DOHH2 (cell line): ENCODE measurements around the gene SLC34A3.

Experiments
- H3F3A ChIP-seq: fragments of 200-600 bp; sonication (generic), shearing (Covaris generic); 2 replicates; pipeline ENCODE4 v1.6.0; 2016; ENCODE audit warnings: antibody characterized with exemption, mild to moderate bottlenecking; ENCODE audit not compliant: control insufficient read depth, insufficient read depth
- H3K27ac ChIP-seq: fragments of 200-600 bp; sonication (generic); 2 replicates; pipeline ENCODE4 v1.5.1; 2014; ENCODE audit warnings: low read depth, mild to moderate bottlenecking, low read length, moderate library complexity
- H3K27me3 ChIP-seq: fragments of 200-600 bp; sonication (generic); 2 replicates; pipeline ENCODE4 v1.6.1; 2014; ENCODE audit warnings: mild to moderate bottlenecking, low read length, mixed read lengths; ENCODE audit not compliant: control insufficient read depth
- H3K36me3 ChIP-seq: fragments of 200-600 bp; sonication (generic); 2 replicates; pipeline ENCODE4 v1.6.1; 2014; ENCODE audit warnings: mild to moderate bottlenecking, low read length, moderate library complexity, mixed read lengths; ENCODE audit not compliant: control insufficient read depth
- H3K4me1 ChIP-seq: fragments of 200-600 bp; sonication (generic); 2 replicates; pipeline ENCODE4 v1.6.1; 2014; ENCODE audit warnings: mild to moderate bottlenecking, low read length, mixed read lengths; ENCODE audit not compliant: control insufficient read depth
- H3K4me2 ChIP-seq: fragments of 200-600 bp; sonication (generic); 2 replicates; pipeline ENCODE4 v1.6.0; 2014; ENCODE audit warnings: mild to moderate bottlenecking, low read length, moderate library complexity
- H3K4me3 ChIP-seq: fragments of 200-600 bp; sonication (generic); 2 replicates; pipeline ENCODE4 v1.5.1; 2014; ENCODE audit warnings: mild to moderate bottlenecking, low read length, mixed read lengths
- H3K79me2 ChIP-seq: fragments of 200-600 bp; sonication (generic); 2 replicates; pipeline ENCODE4 v1.6.1; 2014; ENCODE audit warnings: mild to moderate bottlenecking, low read length, mixed read lengths; ENCODE audit not compliant: control insufficient read depth
- H3K9me2 ChIP-seq: fragments of 200-600 bp; sonication (generic); replicated peaks from 2 replicates; pipeline ENCODE4 v1.6.1; 2014; ENCODE audit warnings: mild to moderate bottlenecking, low read length, mixed read lengths; ENCODE audit not compliant: control insufficient read depth
- H3K9me3 ChIP-seq: fragments of 200-600 bp; sonication (generic); 2 replicates; pipeline ENCODE4 v1.6.1; 2014; ENCODE audit warnings: antibody characterized with exemption, low read length, mixed read lengths; ENCODE audit not compliant: control insufficient read depth, insufficient read depth
- H4K20me1 ChIP-seq: fragments of 200-600 bp; sonication (generic); 2 replicates; pipeline ENCODE4 v1.6.0; 2014; ENCODE audit warnings: low read depth, mild to moderate bottlenecking, antibody characterized with exemption, low read length, moderate library complexity; ENCODE audit not compliant: control insufficient read depth, insufficient read depth
- EZH2phosphoT487 ChIP-seq: fragments of 200-600 bp; sonication (generic); IDR thresholded peaks from 2 replicates; pipeline ENCODE4 v1.6.1; 2017; ENCODE audit warnings: borderline replicate concordance, mild to moderate bottlenecking, antibody characterized with exemption, low read length, moderate library complexity, mixed read lengths
- TF ChIP-seq, protein P1 (sequence below): fragments of 200-600 bp; sonication (generic); IDR thresholded peaks from one replicate; pipeline ENCODE4 v1.5.1; 2014; ENCODE audit warnings: antibody characterized with exemption, mild to moderate bottlenecking, low read depth, low read length; ENCODE audit not compliant: poor library complexity, severe bottlenecking

The SLC34A3 gene

GRCh38 chr9:137202966-137203365 lies 27.7 kb upstream of the SLC34A3 start:
- Histone ChIP-seq H3K4me3 (peak overlapping the region; percentile 32), H3K9me3 (no peaks in the 10 kb centered on the region), H3F3A (peaks cover 6% of the 10 kb centered on the region), H4K20me1 (peaks cover 5% of the 10 kb centered on the region; the same call in 1 of the 2 replicates), H3K4me2 (peak overlapping the region; percentile 92), H3K27ac (no peak overlapping the region), H3K4me1 (peaks cover 68% of the 10 kb centered on the region), H3K27me3 (no peaks in the 10 kb centered on the region), H3K36me3 (peaks cover 29% of the 10 kb centered on the region), H3K9me2 (no peaks in the 10 kb centered on the region), H3K79me2 (peaks cover 87% of the 10 kb centered on the region)
- TF ChIP-seq, protein P1, sequence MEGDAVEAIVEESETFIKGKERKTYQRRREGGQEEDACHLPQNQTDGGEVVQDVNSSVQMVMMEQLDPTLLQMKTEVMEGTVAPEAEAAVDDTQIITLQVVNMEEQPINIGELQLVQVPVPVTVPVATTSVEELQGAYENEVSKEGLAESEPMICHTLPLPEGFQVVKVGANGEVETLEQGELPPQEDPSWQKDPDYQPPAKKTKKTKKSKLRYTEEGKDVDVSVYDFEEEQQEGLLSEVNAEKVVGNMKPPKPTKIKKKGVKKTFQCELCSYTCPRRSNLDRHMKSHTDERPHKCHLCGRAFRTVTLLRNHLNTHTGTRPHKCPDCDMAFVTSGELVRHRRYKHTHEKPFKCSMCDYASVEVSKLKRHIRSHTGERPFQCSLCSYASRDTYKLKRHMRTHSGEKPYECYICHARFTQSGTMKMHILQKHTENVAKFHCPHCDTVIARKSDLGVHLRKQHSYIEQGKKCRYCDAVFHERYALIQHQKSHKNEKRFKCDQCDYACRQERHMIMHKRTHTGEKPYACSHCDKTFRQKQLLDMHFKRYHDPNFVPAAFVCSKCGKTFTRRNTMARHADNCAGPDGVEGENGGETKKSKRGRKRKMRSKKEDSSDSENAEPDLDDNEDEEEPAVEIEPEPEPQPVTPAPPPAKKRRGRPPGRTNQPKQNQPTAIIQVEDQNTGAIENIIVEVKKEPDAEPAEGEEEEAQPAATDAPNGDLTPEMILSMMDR: no peak
- no peak for TF ChIP-seq EZH2phosphoT487

DNA sequence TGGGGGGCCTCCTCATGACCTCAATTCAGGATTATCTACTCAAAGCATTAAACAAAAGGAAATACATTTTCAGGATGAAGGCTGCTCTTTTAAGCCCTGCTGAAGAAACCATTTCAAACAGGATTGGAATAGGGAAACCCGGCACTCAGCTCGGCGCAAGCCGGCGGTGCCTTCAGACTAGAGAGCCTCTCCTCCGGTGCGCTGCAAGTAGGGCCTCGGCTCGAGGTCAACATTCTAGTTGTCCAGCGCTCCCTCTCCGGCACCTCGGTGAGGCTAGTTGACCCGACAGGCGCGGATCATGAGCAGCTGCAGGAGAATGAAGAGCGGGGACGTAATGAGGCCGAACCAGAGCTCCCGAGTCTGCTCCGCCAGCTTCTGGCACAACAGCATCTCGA lies 26.0 kb upstream of the SLC34A3 start:
- H4K20me1 ChIP-seq: peaks cover 5% of the 10 kb centered on the region; the same call in 1 of the 2 replicates
- H3K4me2 ChIP-seq: peak overlapping the region; percentile 92
- H3K27ac ChIP-seq: no peak overlapping the region
- no peaks in the 10 kb centered on the region for H3K9me3 ChIP-seq
- H3K79me2 ChIP-seq: peaks cover 76% of the 10 kb centered on the region
- no peak for TF ChIP-seq EZH2phosphoT487
- TF ChIP-seq, protein P1: no peak
- H3K4me1 ChIP-seq: peaks cover 52% of the 10 kb centered on the region
- H3K9me2 ChIP-seq: no peaks in the 10 kb centered on the region
- H3F3A ChIP-seq: peaks cover 6% of the 10 kb centered on the region
- H3K27me3 ChIP-seq: no peaks in the 10 kb centered on the region
- peak overlapping the region; percentile 99 for H3K4me3 ChIP-seq
- H3K36me3 ChIP-seq: peaks cover 36% of the 10 kb centered on the region

- Histone ChIP-seq H3K4me1 (peaks cover 52% of the 10 kb centered on the region), H3K27ac (peak within 1 kb of the TSS; percentile 45), H3K27me3 (no peaks in the 10 kb centered on the region), H3K9me2 (no peaks in the 10 kb centered on the region), H3K9me3 (no peaks in the 10 kb centered on the region), H3K4me3 (peak within 1 kb of the TSS; percentile 99), H4K20me1 (peaks cover 5% of the 10 kb centered on the region; the same call in 1 of the 2 replicates), H3F3A (peaks cover 6% of the 10 kb centered on the region), H3K36me3 (peaks cover 36% of the 10 kb centered on the region), H3K79me2 (peaks cover 76% of the 10 kb centered on the region), H3K4me2 (peak within 1 kb of the TSS; percentile 92)
- TF ChIP-seq, protein P1: no peak
- no peak for TF ChIP-seq EZH2phosphoT487
Measured at GRCh38 chr9:137205126-137206069, 25.3 kb upstream of the SLC34A3 start, which contains the start of the genes NDOR1 and TMEM203. Gene NDOR1, plus strand, starts transcription at chr9:137205700. Its CDS starts 78 bp downstream, at chr9:137205778. Gene TMEM203, minus strand, starts transcription at chr9:137205648. Its CDS starts 234 bp downstream, at chr9:137205414.
